Measurements from ENCODE around the gene ARRB1. TPM values are rescaled to one million over a fixed set of nuclear protein-coding genes. Genes with fewer than 3 reads are reported as not detected.
A peak's percentile ranks its signal among the peaks of the same experiment; 100 is the strongest.

ARRB1 gene
- total and polyA plus RNA-seq, 4 donors: 3.3 to 21.2 (median 12.5) TPM

DNA sequence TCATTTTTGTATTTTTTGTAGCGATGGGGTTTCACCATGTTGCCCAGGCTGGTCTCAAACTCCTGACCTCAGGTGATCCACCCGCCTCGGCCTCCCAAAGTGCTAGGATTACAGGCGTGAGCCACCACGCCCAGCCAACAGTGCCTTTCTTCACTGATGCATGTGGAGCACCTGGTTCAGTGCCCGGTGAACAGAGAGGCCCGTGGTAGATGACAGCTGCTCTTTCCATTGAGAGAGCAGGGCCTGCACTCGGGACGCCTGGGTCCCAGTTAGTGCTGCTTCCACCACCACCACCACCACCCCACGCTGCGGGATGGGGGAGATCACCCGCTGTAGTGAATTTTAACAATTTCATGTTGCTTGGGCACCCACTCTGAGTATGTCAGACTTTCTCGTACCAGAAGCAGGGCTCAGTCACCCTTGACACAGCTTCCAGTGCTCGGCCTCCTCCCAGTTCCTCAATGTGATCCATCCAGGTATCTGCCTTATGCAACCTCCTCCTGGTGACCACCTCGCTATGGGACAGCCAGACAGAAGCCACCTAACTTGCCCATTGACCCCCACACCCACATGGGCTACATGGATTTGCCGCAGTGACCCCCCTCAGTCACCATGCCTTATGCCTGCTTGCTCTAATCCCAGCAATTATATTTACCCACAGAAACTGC is 36.6 kb downstream of the ARRB1 start:
- TF ChIP-seq JUND (IDR thresholded peaks at IDR 0.05) (no peak), YY1 (IDR thresholded peaks at IDR 0.05) (no peak), NR2F2 (IDR thresholded peaks at IDR 0.05) (no peak), SP1 (IDR thresholded peaks at IDR 0.05) (no peak)
- TF ChIP-seq, protein P1, sequence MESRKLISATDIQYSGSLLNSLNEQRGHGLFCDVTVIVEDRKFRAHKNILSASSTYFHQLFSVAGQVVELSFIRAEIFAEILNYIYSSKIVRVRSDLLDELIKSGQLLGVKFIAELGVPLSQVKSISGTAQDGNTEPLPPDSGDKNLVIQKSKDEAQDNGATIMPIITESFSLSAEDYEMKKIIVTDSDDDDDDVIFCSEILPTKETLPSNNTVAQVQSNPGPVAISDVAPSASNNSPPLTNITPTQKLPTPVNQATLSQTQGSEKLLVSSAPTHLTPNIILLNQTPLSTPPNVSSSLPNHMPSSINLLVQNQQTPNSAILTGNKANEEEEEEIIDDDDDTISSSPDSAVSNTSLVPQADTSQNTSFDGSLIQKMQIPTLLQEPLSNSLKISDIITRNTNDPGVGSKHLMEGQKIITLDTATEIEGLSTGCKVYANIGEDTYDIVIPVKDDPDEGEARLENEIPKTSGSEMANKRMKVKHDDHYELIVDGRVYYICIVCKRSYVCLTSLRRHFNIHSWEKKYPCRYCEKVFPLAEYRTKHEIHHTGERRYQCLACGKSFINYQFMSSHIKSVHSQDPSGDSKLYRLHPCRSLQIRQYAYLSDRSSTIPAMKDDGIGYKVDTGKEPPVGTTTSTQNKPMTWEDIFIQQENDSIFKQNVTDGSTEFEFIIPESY (IDR thresholded peaks at IDR 0.05): no peak
- TF ChIP-seq, protein P2, sequence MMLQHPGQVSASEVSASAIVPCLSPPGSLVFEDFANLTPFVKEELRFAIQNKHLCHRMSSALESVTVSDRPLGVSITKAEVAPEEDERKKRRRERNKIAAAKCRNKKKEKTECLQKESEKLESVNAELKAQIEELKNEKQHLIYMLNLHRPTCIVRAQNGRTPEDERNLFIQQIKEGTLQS (IDR thresholded peaks at IDR 0.05): no peak
- TF ChIP-seq, protein P3, sequence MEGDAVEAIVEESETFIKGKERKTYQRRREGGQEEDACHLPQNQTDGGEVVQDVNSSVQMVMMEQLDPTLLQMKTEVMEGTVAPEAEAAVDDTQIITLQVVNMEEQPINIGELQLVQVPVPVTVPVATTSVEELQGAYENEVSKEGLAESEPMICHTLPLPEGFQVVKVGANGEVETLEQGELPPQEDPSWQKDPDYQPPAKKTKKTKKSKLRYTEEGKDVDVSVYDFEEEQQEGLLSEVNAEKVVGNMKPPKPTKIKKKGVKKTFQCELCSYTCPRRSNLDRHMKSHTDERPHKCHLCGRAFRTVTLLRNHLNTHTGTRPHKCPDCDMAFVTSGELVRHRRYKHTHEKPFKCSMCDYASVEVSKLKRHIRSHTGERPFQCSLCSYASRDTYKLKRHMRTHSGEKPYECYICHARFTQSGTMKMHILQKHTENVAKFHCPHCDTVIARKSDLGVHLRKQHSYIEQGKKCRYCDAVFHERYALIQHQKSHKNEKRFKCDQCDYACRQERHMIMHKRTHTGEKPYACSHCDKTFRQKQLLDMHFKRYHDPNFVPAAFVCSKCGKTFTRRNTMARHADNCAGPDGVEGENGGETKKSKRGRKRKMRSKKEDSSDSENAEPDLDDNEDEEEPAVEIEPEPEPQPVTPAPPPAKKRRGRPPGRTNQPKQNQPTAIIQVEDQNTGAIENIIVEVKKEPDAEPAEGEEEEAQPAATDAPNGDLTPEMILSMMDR (IDR thresholded peaks at IDR 0.05; ENCODE audit: low read depth, low read length, missing input control): no peak
- peaks cover 1 to 6% (median 3%) of the 10 kb centered on the region in 4 donors for H3K4me1 ChIP-seq (ENCODE audit: control insufficient read depth in 4 of 4, insufficient read depth in 4 of 4, low read length in 3 of 4)
- no peaks in the 10 kb centered on the region for H3K9me3 ChIP-seq (ENCODE audit: control insufficient read depth in 4 of 4, low read length in 3 of 4)
- no peaks in the 10 kb centered on the region for H3K27me3 ChIP-seq (ENCODE audit: control insufficient read depth in 4 of 4, insufficient read depth in 4 of 4, low read length in 3 of 4)
- no peaks in the 10 kb centered on the region for H3K36me3 ChIP-seq (ENCODE audit: control insufficient read depth in 4 of 4, insufficient read depth in 3 of 4, low read depth in 1 of 4, low read length in 3 of 4)
- no peak for DNase-seq (ENCODE audit: low spot score)
- no peak overlapping the region for H3K4me3 ChIP-seq (ENCODE audit: low read depth in 1 of 3, low read length in 3 of 3)
- no peak overlapping the region for H3K9ac ChIP-seq (ENCODE audit: low read depth in 1 of 2, low read length in 2 of 2)
- 88% methylated on average over 16 of the region's 16 CpGs for WGBS
- H3K27ac ChIP-seq (ENCODE audit: low read depth in 1 of 2, low read length in 2 of 2): no peak overlapping the region

DNA sequence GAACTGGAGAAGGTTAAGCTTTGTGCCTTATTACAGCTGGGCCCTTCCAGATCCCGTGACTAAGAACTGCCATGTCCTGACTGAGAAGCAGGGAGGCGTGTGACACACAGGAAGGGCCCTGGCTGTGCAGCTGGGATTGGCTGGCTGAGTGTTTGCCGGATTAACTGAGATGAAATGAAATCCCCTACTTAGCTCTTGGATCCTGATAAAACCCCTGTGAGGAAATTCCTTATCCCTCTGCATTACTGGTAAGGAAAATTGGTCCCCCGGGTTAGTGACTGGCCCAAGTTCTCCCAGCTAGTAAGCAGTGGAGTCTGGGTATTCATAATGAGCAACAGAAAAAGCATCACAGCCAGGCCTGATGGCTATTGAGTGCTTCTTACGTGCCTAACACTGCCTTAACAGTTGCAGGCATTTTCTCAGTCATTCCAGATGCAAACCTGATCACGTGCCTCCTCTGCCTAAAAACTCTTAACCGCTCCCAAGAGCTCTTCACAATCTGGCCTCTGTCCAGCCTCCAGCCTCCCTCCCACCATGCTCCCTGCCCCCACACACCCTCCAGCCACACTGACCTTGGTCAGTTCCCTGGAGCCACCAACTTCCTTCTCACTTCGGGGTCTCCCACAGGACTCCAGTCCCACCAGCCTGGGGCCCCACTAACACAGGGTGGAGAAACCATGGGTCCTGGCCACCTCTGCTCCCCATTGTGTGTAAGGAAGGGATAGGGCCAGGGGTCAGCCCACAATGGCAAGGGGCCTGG is 37.8 kb downstream of the ARRB1 start:
- no peaks in the 10 kb centered on the region for H3K27me3 ChIP-seq (ENCODE audit: control insufficient read depth in 4 of 4, insufficient read depth in 4 of 4, low read length in 3 of 4)
- H3K9ac ChIP-seq (ENCODE audit: low read depth in 1 of 2, low read length in 2 of 2): no peak overlapping the region
- H3K9me3 ChIP-seq (ENCODE audit: control insufficient read depth in 4 of 4, low read length in 3 of 4): no peaks in the 10 kb centered on the region
- peak overlapping the region; percentile 74 to 78 for H3K27ac ChIP-seq (ENCODE audit: low read depth in 1 of 2, low read length in 2 of 2)
- no peak for DNase-seq (ENCODE audit: low spot score)
- H3K4me3 ChIP-seq (ENCODE audit: low read depth in 1 of 3, low read length in 3 of 3): no peak overlapping the region
- WGBS: 70% methylated on average over 8 of the region's 8 CpGs
- TF ChIP-seq RXRA (IDR thresholded peaks at IDR 0.05) (no peak), NR2F2 (IDR thresholded peaks at IDR 0.05) (peak; percentile 61)
- no peaks in the 10 kb centered on the region for H3K36me3 ChIP-seq (ENCODE audit: control insufficient read depth in 4 of 4, insufficient read depth in 3 of 4, low read depth in 1 of 4, low read length in 3 of 4)
- peaks cover 1 to 6% (median 4%) of the 10 kb centered on the region in 4 donors for H3K4me1 ChIP-seq (ENCODE audit: control insufficient read depth in 4 of 4, insufficient read depth in 4 of 4, low read length in 3 of 4)

DNA sequence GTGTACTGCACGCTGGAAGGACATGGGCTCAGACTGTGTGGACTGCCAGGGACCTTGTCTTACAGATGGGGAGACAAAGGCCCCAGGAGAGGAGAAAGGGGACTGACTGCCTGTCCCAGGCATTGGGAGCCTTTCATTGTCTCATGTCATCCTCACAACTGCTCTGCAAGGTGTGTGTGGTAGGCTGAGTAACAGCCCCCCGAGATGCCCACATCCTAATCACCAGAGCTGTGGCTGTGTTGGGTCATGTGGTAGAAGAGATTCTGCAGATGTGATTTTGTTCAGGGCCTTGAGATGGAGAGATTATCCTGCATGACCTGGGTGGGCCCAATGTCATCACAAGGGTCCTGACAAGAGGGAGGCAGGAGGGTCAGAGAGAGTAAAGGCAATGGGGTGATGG is 39.1 kb downstream of the ARRB1 start:
- WGBS: 80% methylated on average over 2 of the region's 2 CpGs
- H3K27ac ChIP-seq (ENCODE audit: low read depth in 1 of 2, low read length in 2 of 2): peak overlapping the region; percentile 52 to 60
- TF ChIP-seq TAF1 (conservative IDR thresholded peaks at IDR 0.05): no peak
- no peak for TF ChIP-seq SP1 (IDR thresholded peaks at IDR 0.05)
- no peak for TF ChIP-seq GABPA (IDR thresholded peaks at IDR 0.05 in 1 of 2, conservative IDR thresholded peaks at IDR 0.05 in 1 of 2)
- TF ChIP-seq, protein P4, sequence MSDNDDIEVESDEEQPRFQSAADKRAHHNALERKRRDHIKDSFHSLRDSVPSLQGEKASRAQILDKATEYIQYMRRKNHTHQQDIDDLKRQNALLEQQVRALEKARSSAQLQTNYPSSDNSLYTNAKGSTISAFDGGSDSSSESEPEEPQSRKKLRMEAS (IDR thresholded peaks at IDR 0.05): no peak
- TF ChIP-seq, protein P1 (IDR thresholded peaks at IDR 0.05): no peak
- TF ChIP-seq, protein P2 (IDR thresholded peaks at IDR 0.05): no peak
- H3K9me3 ChIP-seq (ENCODE audit: control insufficient read depth in 4 of 4, low read length in 3 of 4): no peaks in the 10 kb centered on the region
- no peak for DNase-seq (ENCODE audit: low spot score)
- no peak overlapping the region for H3K4me3 ChIP-seq (ENCODE audit: low read depth in 1 of 3, low read length in 3 of 3)
- H3K9ac ChIP-seq (ENCODE audit: low read depth in 1 of 2, low read length in 2 of 2): no peak overlapping the region
- no peaks in the 10 kb centered on the region for H3K27me3 ChIP-seq (ENCODE audit: control insufficient read depth in 4 of 4, insufficient read depth in 4 of 4, low read length in 3 of 4)
- H3K36me3 ChIP-seq (ENCODE audit: control insufficient read depth in 4 of 4, insufficient read depth in 3 of 4, low read depth in 1 of 4, low read length in 3 of 4): no peaks in the 10 kb centered on the region
- H3K4me1 ChIP-seq (ENCODE audit: control insufficient read depth in 4 of 4, insufficient read depth in 4 of 4, low read length in 3 of 4): peaks cover 1 to 12% (median 6%) of the 10 kb centered on the region in 4 donors
